IMR-90 (cell line): ENCODE data around the gene FAU. TPM values are rescaled to one million over a fixed set of nuclear protein-coding genes. Genes with fewer than 3 reads are reported as not detected.

ENCODE experiments used
- ATAC-seq: fragments of 200-7000 bp; cut with Tn5 transposase; 2 replicates; pipeline ENCODE4 v1.9.1; 2020; ENCODE audit warnings: low read depth, mild to moderate bottlenecking, moderate library complexity
- BruUV-seq: library from RNA; stranded (reverse); fragments of 400-500 nt; replicated peaks from 2 replicates; lab custom pipeline; 2021; lab: Mats Ljungman, UMichigan
- CTCF ChIA-PET: fragments of 300-600 bp; formaldehyde crosslinking; extraction: SDS; loops from one replicate; lab custom pipeline; 2021; ENCODE audit warnings: antibody characterized with exemption; lab: Yijun Ruan, JAX
- POLR2A ChIA-PET: fragments of 300-600 bp; sonication (Branson Sonifier 250); formaldehyde crosslinking; loops from one replicate; lab custom pipeline; 2022; ENCODE audit warnings: antibody characterized with exemption; ENCODE audit not compliant: unreplicated experiment; lab: Charles Lee
- DNase-seq: peaks from one replicate; pipeline ENCODE4 v3.0.0; 2013
- H2AFZ ChIP-seq: replicated peaks from 2 replicates; pipeline ENCODE3; 2013; ENCODE audit warnings: low read length, mild to moderate bottlenecking; ENCODE audit not compliant: poor library complexity
- H2AK5ac ChIP-seq: 2 replicates; pipeline ENCODE4 v1.6.1; 2013; ENCODE audit warnings: low read depth, low read length, inconsistent platforms
- H2AK9ac ChIP-seq: replicated peaks from 2 replicates; pipeline ENCODE3; 2013; ENCODE audit warnings: mild to moderate bottlenecking, low read depth, low read length, moderate library complexity; ENCODE audit not compliant: poor library complexity
- H2BK120ac ChIP-seq: 2 replicates; pipeline ENCODE4 v1.6.1; 2013; ENCODE audit warnings: low read depth, low read length, inconsistent platforms
- H2BK15ac ChIP-seq: 3 replicates; pipeline ENCODE4 v1.6.1; 2013; ENCODE audit warnings: low read depth, low read length, inconsistent platforms
- H2BK20ac ChIP-seq: 2 replicates; pipeline ENCODE4 v1.6.1; 2013; ENCODE audit warnings: low read depth, mild to moderate bottlenecking, inconsistent platforms, low read length, moderate library complexity
- H2BK5ac ChIP-seq: 2 replicates; pipeline ENCODE4 v1.6.1; 2013; ENCODE audit warnings: mild to moderate bottlenecking, low read depth, low read length, inconsistent platforms; ENCODE audit not compliant: poor library complexity, severe bottlenecking
- H3K14ac ChIP-seq: replicated peaks from 2 replicates; pipeline ENCODE4 v1.6.1; 2013; ENCODE audit warnings: low read depth, low read length, inconsistent platforms
- H3K18ac ChIP-seq: 2 replicates; pipeline ENCODE4 v1.6.1; 2013; ENCODE audit warnings: low read depth, low read length, control low read depth
- H3K23ac ChIP-seq: 2 replicates; pipeline ENCODE4 v1.6.1; 2013; ENCODE audit warnings: low read depth, low read length, inconsistent platforms
- H3K27ac ChIP-seq: 2 replicates; pipeline ENCODE4 v1.5.1; 2013; ENCODE audit warnings: mild to moderate bottlenecking, control low read depth, low read length; ENCODE audit not compliant: insufficient read depth
- H3K27me3 ChIP-seq: 2 replicates; pipeline ENCODE4 v1.6.1; 2013; ENCODE audit warnings: low read length; ENCODE audit not compliant: control insufficient read depth, insufficient read depth
- H3K36me3 ChIP-seq: 2 replicates; pipeline ENCODE4 v1.6.1; 2013; ENCODE audit warnings: low read length, mixed read lengths; ENCODE audit not compliant: control insufficient read depth, insufficient read depth
- H3K4ac ChIP-seq: 2 replicates; pipeline ENCODE4 v1.6.1; 2013; ENCODE audit warnings: low read depth, low read length, inconsistent platforms
- H3K4me1 ChIP-seq: 2 replicates; pipeline ENCODE4 v1.6.1; 2013; ENCODE audit warnings: low read length, mixed read lengths; ENCODE audit not compliant: control insufficient read depth, insufficient read depth
- H3K4me2 ChIP-seq: 2 replicates; pipeline ENCODE4 v1.6.1; 2013; ENCODE audit warnings: low read depth, mild to moderate bottlenecking, control low read depth, low read length, moderate library complexity
- H3K4me3 ChIP-seq: 2 replicates; pipeline ENCODE4 v1.5.1; 2013; ENCODE audit warnings: low read depth, mild to moderate bottlenecking, control low read depth, low read length, moderate library complexity; ENCODE audit not compliant: insufficient read depth
- H3K56ac ChIP-seq: 2 replicates; pipeline ENCODE4 v1.6.1; 2013; ENCODE audit warnings: low read length, inconsistent platforms; ENCODE audit not compliant: insufficient read depth; ENCODE audit errors: extremely low read depth
- H3K79me1 ChIP-seq, 2 experiments: 2 replicates each; pipeline ENCODE4 v1.6.1; 2013; ENCODE audit warnings: low read length in 2 of 2, inconsistent platforms in 1 of 2, low read depth in 1 of 2
- H3K9ac ChIP-seq: 2 replicates; pipeline ENCODE4 v1.6.1; 2013; ENCODE audit warnings: low read depth, low read length, control low read depth
- H3K9me1 ChIP-seq: 2 replicates; pipeline ENCODE4 v1.6.1; 2013; ENCODE audit warnings: low read length, inconsistent platforms; ENCODE audit not compliant: insufficient read depth
- H3K9me3 ChIP-seq: 2 replicates; pipeline ENCODE4 v1.6.1; 2013; ENCODE audit warnings: low read length; ENCODE audit not compliant: control insufficient read depth, insufficient read depth
- H4K20me1 ChIP-seq: 2 replicates; pipeline ENCODE4 v1.6.1; 2013; ENCODE audit warnings: low read length, inconsistent platforms; ENCODE audit not compliant: insufficient read depth
- H4K5ac ChIP-seq: 2 replicates; pipeline ENCODE4 v1.6.1; 2013; ENCODE audit warnings: mild to moderate bottlenecking, low read depth, low read length, control low read depth
- H4K8ac ChIP-seq, 2 experiments: 2 replicates each; pipeline ENCODE4 v1.6.1; 2013; ENCODE audit warnings: low read depth in 2 of 2, low read length in 2 of 2, control low read depth in 1 of 2, inconsistent platforms in 1 of 2
- H4K91ac ChIP-seq: 2 replicates; pipeline ENCODE4 v1.6.1; 2013; ENCODE audit warnings: low read depth, low read length, inconsistent platforms; ENCODE audit not compliant: insufficient read depth
- CHD1 ChIP-seq: IDR thresholded peaks from 2 replicates; pipeline ENCODE4 v1.6.1; 2012; ENCODE audit warnings: low read depth, low read length, improper control_type of control experiment
- WGBS, 2 experiments: methylation state at CpG; one replicate each; pipeline versions ENCODE4 v1.1.5 to v1.1.7; 2013; ENCODE audit warnings: missing lambda C conversion rate in 2 of 2; ENCODE audit not compliant: insufficient read length in 1 of 2; ENCODE audit errors: extremely low coverage in 2 of 2; 5-methylcytosine and 5-hydroxymethylcytosine counted together
- dilution Hi-C: fragments of 300-500 bp; cut with HindIII; formaldehyde crosslinking; loops from one replicate; pipeline ENCODE4 v1.14.3; 2018; ENCODE audit warnings: low sequenced_read_pairs; ENCODE audit not compliant: unreplicated experiment
- in situ Hi-C: fragments of 300-500 bp; cut with MboI; formaldehyde crosslinking; loops from 3 replicates; pipeline ENCODE4 v1.14.3; 2019; ENCODE audit warnings: low sequenced_read_pairs, inconsistent platforms, mixed read lengths
- intact Hi-C: fragments of 100-400 bp; cut with micrococcal nuclease; formaldehyde crosslinking; loops from 2 replicates; pipeline ENCODE4 v1.10.0; 2022
- polyA plus RNA-seq, 3 experiments: library from polyadenylated mRNA; depleted of rRNA; stranded (reverse); fragments of >200 nt; gene quantifications; 2 replicates each; pipeline ENCODE4 v1.2.3, GENCODE V29; 2012; ENCODE audit warnings: low replicate concordance in 1 of 3
- total RNA-seq: library from RNA; depleted of rRNA; stranded (reverse); fragments of >200 nt; gene quantifications from 2 replicates; pipeline ENCODE4 v1.2.3, GENCODE V29; 2012

FAU gene
- total and polyA plus RNA-seq, 2 of the 4 experiments (the other 2 are of a cell fraction), result 189 to 652 TPM

GRCh38 chr11:65147352-65148075 lies 25.6 kb upstream of the FAU start:
- CTCF ChIA-PET, result no interaction called here
- in situ Hi-C loops, result no loop called here
- no TSS peak for BruUV-seq

More at GRCh38 chr11:65147352-65148075, 25.6 kb upstream of the FAU start:
- no peaks in the 10 kb centered on the region for H3K36me3 ChIP-seq
- no peak overlapping the region for H3K4ac ChIP-seq
- H3K9me1 ChIP-seq, result no peaks in the 10 kb centered on the region
- no CpG with 5 or more reads among the region's 2 CpGs for WGBS, 2 experiments
- H3K27me3 ChIP-seq, result peaks cover 13% of the 10 kb centered on the region
- dilution Hi-C loops (no loop called here), intact Hi-C loops (no loop called here)
- H2AFZ ChIP-seq, result no peak overlapping the region
- H2AK9ac ChIP-seq, result no peak overlapping the region
- H3K9ac ChIP-seq, result no peak overlapping the region
- H3K4me1 ChIP-seq, result peaks cover 2% of the 10 kb centered on the region
- no peak overlapping the region for H2BK120ac ChIP-seq
- ATAC-seq (no peak), DNase-seq (no peak)
- no peak overlapping the region for H2BK5ac ChIP-seq
- H3K14ac ChIP-seq, result no peak overlapping the region
- H3K9me3 ChIP-seq, result peaks cover 3% of the 10 kb centered on the region; the same call in 1 of the 2 replicates
- POLR2A ChIA-PET, result interaction anchor here (0.6 kb wide), 1 partner anchor 180 kb away, joined by 5 read pairs; no protein-coding TSS in a partner anchor
- H3K27ac ChIP-seq, result no peak overlapping the region
- no peak overlapping the region for H2AK5ac ChIP-seq
- no peak for TF ChIP-seq CHD1
- H2BK15ac ChIP-seq, result no peak overlapping the region
- H4K5ac ChIP-seq, result no peak overlapping the region
- H4K91ac ChIP-seq, result no peak overlapping the region
- H4K20me1 ChIP-seq, result no peaks in the 10 kb centered on the region
- no peak overlapping the region for H3K56ac ChIP-seq
- no peaks in the 10 kb centered on the region for H3K79me1 ChIP-seq
- no peak overlapping the region for H2BK20ac ChIP-seq
- H3K18ac ChIP-seq, result no peak overlapping the region
- no peak overlapping the region for H4K8ac ChIP-seq
- H3K4me2 ChIP-seq, result no peak overlapping the region
- H3K4me3 ChIP-seq, result no peak overlapping the region
- H3K23ac ChIP-seq, result no peak overlapping the region
